GM12801 (cell line): ENCODE measurements around the gene SETDB1.

Experiments used
- TF ChIP-seq, protein P1 (sequence below): IDR thresholded peaks from one replicate; pipeline ENCODE4 v1.5.1; 2011; ENCODE audit warnings: control low read depth; ENCODE audit not compliant: insufficient read length; ENCODE audit errors: extremely low read depth

SETDB1 gene

GRCh38 chr1:150957666-150958065, 31.5 kb downstream of the SETDB1 start:
- TF ChIP-seq, protein P1, sequence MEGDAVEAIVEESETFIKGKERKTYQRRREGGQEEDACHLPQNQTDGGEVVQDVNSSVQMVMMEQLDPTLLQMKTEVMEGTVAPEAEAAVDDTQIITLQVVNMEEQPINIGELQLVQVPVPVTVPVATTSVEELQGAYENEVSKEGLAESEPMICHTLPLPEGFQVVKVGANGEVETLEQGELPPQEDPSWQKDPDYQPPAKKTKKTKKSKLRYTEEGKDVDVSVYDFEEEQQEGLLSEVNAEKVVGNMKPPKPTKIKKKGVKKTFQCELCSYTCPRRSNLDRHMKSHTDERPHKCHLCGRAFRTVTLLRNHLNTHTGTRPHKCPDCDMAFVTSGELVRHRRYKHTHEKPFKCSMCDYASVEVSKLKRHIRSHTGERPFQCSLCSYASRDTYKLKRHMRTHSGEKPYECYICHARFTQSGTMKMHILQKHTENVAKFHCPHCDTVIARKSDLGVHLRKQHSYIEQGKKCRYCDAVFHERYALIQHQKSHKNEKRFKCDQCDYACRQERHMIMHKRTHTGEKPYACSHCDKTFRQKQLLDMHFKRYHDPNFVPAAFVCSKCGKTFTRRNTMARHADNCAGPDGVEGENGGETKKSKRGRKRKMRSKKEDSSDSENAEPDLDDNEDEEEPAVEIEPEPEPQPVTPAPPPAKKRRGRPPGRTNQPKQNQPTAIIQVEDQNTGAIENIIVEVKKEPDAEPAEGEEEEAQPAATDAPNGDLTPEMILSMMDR: no peak

- TF ChIP-seq, protein P1: no peak
Measured at GRCh38 chr1:150960646-150961045, 34.5 kb downstream of the SETDB1 start.

DNA sequence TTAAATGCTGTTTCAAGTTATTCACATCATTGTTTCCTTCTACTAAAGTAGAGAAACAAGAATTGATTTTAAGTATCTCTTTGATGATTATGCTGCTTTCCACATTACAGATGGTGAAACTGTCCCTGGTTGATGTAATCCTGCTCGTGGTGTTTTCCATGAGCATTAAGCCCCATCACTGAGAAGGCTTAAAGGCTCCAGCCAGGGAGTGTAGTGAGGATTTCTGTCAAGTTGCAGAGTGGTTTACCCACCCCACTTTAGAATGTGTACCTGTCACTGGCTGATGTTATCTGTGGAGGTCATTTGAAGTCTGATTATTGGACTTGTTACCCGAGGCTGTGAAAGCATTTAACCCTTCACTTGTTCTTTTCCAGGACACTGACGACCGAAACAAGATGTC, 35.6 kb downstream of the SETDB1 start:
- TF ChIP-seq, protein P1: no peak

DNA sequence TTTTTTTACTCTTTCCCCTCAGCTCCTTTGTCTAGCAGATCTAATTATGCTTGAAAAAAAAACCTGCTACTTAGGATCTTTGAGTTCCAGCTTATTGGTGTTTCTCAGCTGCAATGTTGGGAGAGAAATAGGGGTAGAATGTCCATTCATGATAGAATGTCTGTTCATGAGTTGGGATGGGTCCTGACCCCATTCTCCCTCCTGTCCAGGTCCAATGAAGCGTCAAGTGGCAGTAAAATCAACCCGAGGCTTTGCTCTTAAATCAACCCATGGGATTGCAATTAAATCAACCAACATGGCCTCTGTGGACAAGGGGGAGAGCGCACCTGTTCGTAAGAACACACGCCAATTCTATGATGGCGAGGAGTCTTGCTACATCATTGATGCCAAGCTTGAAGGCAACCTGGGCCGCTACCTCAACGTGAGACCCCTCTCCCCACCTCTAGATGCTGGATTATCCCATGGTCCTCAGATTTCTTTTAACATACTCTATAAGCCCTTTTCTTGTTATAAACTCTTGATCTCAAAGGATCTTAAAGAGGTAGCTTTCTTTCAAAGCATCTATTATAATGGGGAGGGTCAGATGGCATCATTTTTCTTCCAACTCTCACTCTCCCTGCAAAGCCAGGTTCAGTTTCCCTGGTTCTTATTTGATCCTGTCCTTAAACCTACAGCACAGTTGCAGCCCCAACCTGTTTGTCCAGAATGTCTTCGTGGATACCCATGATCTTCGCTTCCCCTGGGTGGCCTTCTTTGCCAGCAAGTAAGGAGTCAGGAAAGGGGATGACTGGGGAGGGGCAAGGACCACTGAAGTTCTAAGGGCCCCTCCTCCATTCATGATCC, 37.4 kb downstream of the SETDB1 start:
- TF ChIP-seq, protein P1: no peak

GRCh38 chr1:150964164-150964489, 38.0 kb downstream of the SETDB1 start:
- TF ChIP-seq, protein P1: no peak

DNA sequence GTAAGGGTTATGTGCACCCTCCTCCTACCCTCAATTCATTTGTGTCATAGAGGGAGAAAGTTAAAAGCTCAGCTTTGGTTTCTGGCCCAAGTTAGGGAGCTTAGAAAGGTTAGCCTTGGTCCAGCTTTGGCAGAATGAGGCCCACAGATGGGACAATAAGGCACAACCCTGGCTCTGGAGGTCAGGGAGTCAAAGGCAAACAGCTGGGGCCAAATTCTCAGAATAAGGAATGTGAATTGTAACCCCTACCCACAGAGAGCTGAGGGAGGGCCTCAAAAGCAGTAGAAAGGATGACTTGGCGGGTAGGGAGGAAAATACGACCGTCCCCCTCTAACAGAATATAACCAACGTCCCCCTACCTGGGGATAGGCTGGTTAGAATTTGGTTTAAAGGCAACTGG, 39.4 kb downstream of the SETDB1 start:
- TF ChIP-seq, protein P1: no peak

DNA sequence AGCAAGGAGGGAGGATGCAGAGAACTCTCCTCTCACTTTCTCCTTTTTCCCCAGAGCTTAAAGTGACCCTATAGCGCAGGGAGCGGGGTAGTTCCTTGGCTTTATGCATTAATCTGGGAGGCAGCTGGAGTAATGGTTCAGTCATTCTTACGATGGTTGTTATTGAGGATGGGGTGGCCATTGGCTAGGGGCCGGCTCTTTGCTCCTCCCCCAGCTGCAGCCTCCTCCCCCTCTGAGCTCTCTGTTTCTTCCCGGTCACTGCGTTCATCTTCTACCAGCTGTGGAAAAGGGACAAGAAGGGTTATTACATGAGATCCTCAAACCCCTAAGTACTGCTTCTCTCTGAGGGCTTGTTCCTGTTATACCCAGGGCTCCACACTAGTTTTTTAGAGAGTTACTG, 39.8 kb downstream of the SETDB1 start:
- TF ChIP-seq, protein P1: no peak
